RWPE2 (cell line): Measurements from ENCODE around the gene SLC25A43.

Source experiments
- ATAC-seq: fragments of 200-7000 bp; cut with Tn5 transposase; 3 replicates; pipeline ENCODE4 v1.9.1; 2021; ENCODE audit warnings: low read depth
- DNase-seq: peaks from one replicate; pipeline ENCODE4 v3.0.0-alpha.2; 2020; ENCODE audit warnings: low spot score
- H3K27ac ChIP-seq: fragments of 450-650 bp; 2 replicates; pipeline ENCODE4 v1.5.1; 2017; ENCODE audit warnings: mild to moderate bottlenecking; ENCODE audit not compliant: poor library complexity, severe bottlenecking
- H3K27me3 ChIP-seq: fragments of 250-450 bp; sonication (Bioruptor Pico); 2 replicates; pipeline ENCODE4 v1.5.1; 2021; ENCODE audit warnings: mild to moderate bottlenecking, moderate library complexity; ENCODE audit not compliant: insufficient read depth, poor library complexity, severe bottlenecking
- H3K36me3 ChIP-seq: fragments of 250-450 bp; sonication (Bioruptor Pico); 2 replicates; pipeline ENCODE4 v1.5.1; 2020; ENCODE audit warnings: low read depth, mild to moderate bottlenecking, moderate library complexity
- H3K4me1 ChIP-seq: fragments of 250-450 bp; sonication (Bioruptor Pico); 2 replicates; pipeline ENCODE4 v1.5.1; 2021; ENCODE audit warnings: mild to moderate bottlenecking, moderate library complexity; ENCODE audit not compliant: insufficient read depth, poor library complexity, severe bottlenecking
- H3K4me3 ChIP-seq: fragments of 250-450 bp; sonication (Bioruptor Pico); 2 replicates; pipeline ENCODE4 v1.5.1; 2021; ENCODE audit warnings: mild to moderate bottlenecking, moderate library complexity; ENCODE audit not compliant: severe bottlenecking
- H3K9me3 ChIP-seq: fragments of 250-450 bp; sonication (Bioruptor Pico); 2 replicates; pipeline ENCODE4 v1.5.1; 2021; ENCODE audit warnings: mild to moderate bottlenecking, moderate library complexity; ENCODE audit not compliant: severe bottlenecking
- CTCF ChIP-seq: fragments of 450-650 bp; IDR thresholded peaks from one replicate; pipeline ENCODE4 v1.5.1; 2017; ENCODE audit warnings: mild to moderate bottlenecking, moderate library complexity; ENCODE audit not compliant: poor library complexity, severe bottlenecking

Gene SLC25A43

GRCh38 chrX:119503484-119503861 is 104.3 kb downstream of the SLC25A43 start:
- Histone ChIP-seq H3K4me3 (no peak overlapping the region), H3K9me3 (no peaks in the 10 kb centered on the region), H3K27me3 (no peaks in the 10 kb centered on the region), H3K36me3 (no peaks in the 10 kb centered on the region), H3K4me1 (peaks cover 34% of the 10 kb centered on the region), H3K27ac (peak overlapping the region; percentile 95)
- DNase-seq (peak; percentile 75), ATAC-seq (peak; percentile 84)
- no peak for TF ChIP-seq CTCF
